Lower leg skin (tissue), 3 donors: Measurements from ENCODE around the gene MAP1LC3B2.

Source experiments
- CTCF ChIP-seq, 3 donors: fragments of 450-650 bp; IDR thresholded peaks; one replicate each; pipeline ENCODE4 v1.5.1; 2016; ENCODE audit warnings: antibody characterized with exemption in 3 of 3, mild to moderate bottlenecking in 3 of 3, moderate library complexity in 2 of 3
- POLR2A ChIP-seq, 2 donors: fragments of 450-650 bp; IDR thresholded peaks; one replicate each; pipeline ENCODE4 v1.6.1; 2016 to 2017; ENCODE audit warnings: antibody characterized with exemption in 2 of 2, mild to moderate bottlenecking in 1 of 2, moderate library complexity in 1 of 2

- TF ChIP-seq POLR2A (IDR thresholded peaks at IDR 0.05) (no peak), CTCF (IDR thresholded peaks at IDR 0.05) (no peak)
Measured at GRCh38 chr12:116537101-116537904, 21.9 kb upstream of the MAP1LC3B2 start.
